HepG2 (cell line): ENCODE measurements around the gene CMTM3. TPM values are rescaled to one million over a fixed set of nuclear protein-coding genes. Genes with fewer than 3 reads are reported as not detected.

Source experiments
- ARHGAP35 ChIP-seq: sonication (generic); formaldehyde crosslinking; IDR thresholded peaks from 2 replicates; pipeline ENCODE4 v1.9.0; 2022; ENCODE audit warnings: mild to moderate bottlenecking, inconsistent platforms, moderate library complexity, missing genetic modification reagents, borderline replicate concordance
- CHD2 ChIP-seq: IDR thresholded peaks from 2 replicates; pipeline ENCODE4 v1.6.1; 2011; ENCODE audit warnings: low read depth, low read length, improper control_type of control experiment
- GATAD1 ChIP-seq: IDR thresholded peaks from 2 replicates; pipeline ENCODE4 v1.6.1; 2016; ENCODE audit warnings: missing genetic modification reagents, missing compliant biosample characterization
- KDM6A ChIP-seq: IDR thresholded peaks from 2 replicates; pipeline ENCODE4 v1.6.1; 2016; ENCODE audit warnings: low read depth
- MBNL3 ChIP-seq: fragments of 250-450 bp; sonication (Bioruptor Pico); conservative IDR thresholded peaks from 2 replicates; pipeline ENCODE4 v1.8.0; 2022; ENCODE audit warnings: mild to moderate bottlenecking, inconsistent platforms
- NFE2L1 ChIP-seq: sonication (generic); formaldehyde crosslinking; IDR thresholded peaks from 2 replicates; pipeline ENCODE4 v1.4.0; 2020; ENCODE audit warnings: missing genetic modification reagents, mild to moderate bottlenecking, borderline replicate concordance
- NFYC ChIP-seq: IDR thresholded peaks from 2 replicates; pipeline ENCODE4 v1.6.1; 2016; ENCODE audit warnings: missing genetic modification reagents, missing compliant biosample characterization
- RNF2 ChIP-seq: fragments of 450-650 bp; conservative IDR thresholded peaks from 2 replicates; pipeline ENCODE4 v1.6.1; 2016; ENCODE audit warnings: low read depth
- SALL1 ChIP-seq: sonication (generic); formaldehyde crosslinking; IDR thresholded peaks from 2 replicates; pipeline ENCODE4 v1.8.0; 2022; ENCODE audit warnings: mild to moderate bottlenecking, missing genetic modification reagents
- SYNCRIP ChIP-seq: fragments of 200-400 bp; formaldehyde crosslinking; IDR thresholded peaks from 2 replicates; pipeline ENCODE4 v1.6.1; 2018; ENCODE audit warnings: mild to moderate bottlenecking, low read depth, low read length; ENCODE audit not compliant: insufficient read depth
- YY1 ChIP-seq: IDR thresholded peaks from 2 replicates; pipeline ENCODE4 v1.6.1; 2011; ENCODE audit warnings: low read length, low read depth, moderate library complexity, mild to moderate bottlenecking; ENCODE audit not compliant: insufficient read depth, insufficient replicate concordance
- ZFP90 ChIP-seq: sonication (generic); formaldehyde crosslinking; IDR thresholded peaks from 2 replicates; pipeline ENCODE4 v1.8.0; 2022; ENCODE audit warnings: missing genetic modification reagents, mild to moderate bottlenecking, inconsistent platforms, borderline replicate concordance
- ZNF546 ChIP-seq: sonication (generic); formaldehyde crosslinking; conservative IDR thresholded peaks from 2 replicates; pipeline ENCODE4 v1.8.1; 2023; ENCODE audit warnings: mild to moderate bottlenecking, missing genetic modification reagents
- ZNF709 ChIP-seq: sonication (generic); formaldehyde crosslinking; IDR thresholded peaks from 2 replicates; pipeline ENCODE4 v1.5.0; 2020; ENCODE audit warnings: mild to moderate bottlenecking, missing genetic modification reagents
- polyA plus RNA-seq, 8 experiments: library from polyadenylated mRNA; depleted of rRNA in 3 of 8; stranded (reverse) in 7 of 8; unstranded in 1 of 8; fragments of >200 nt; fragmentation: Illumina TruSeq in 4 of 8; extraction: Trizol in 4 of 8; gene quantifications; 2 replicates each; pipeline versions ENCODE4 v1.2.1 to v1.2.3, GENCODE V29; 2011 to 2016; ENCODE audit warnings: low read depth in 4 of 8, missing spikeins in 1 of 8, mixed read lengths in 1 of 8; ENCODE audit not compliant: insufficient read depth in 1 of 8
- total RNA-seq, 5 experiments: library from RNA; depleted of rRNA; stranded (reverse); fragments of >200 nt; fragmentation: Illumina TruSeq; extraction: Trizol; gene quantifications; 2 replicates each; pipeline ENCODE4 v1.2.3, GENCODE V29; 2016; ENCODE audit warnings: low read depth in 1 of 5
- TF ChIP-seq, protein P1 (sequence below): sonication (generic); formaldehyde crosslinking; conservative IDR thresholded peaks from 2 replicates; pipeline ENCODE4 v1.8.0; 2022; ENCODE audit warnings: mild to moderate bottlenecking, moderate library complexity, missing genetic modification reagents
- TF ChIP-seq, protein P2 (sequence below): sonication (generic); formaldehyde crosslinking; IDR thresholded peaks from 2 replicates; pipeline ENCODE4 v1.5.1; 2020; ENCODE audit warnings: mild to moderate bottlenecking, missing genetic modification reagents, moderate library complexity
- TF ChIP-seq, protein P3 (sequence below): sonication (generic); formaldehyde crosslinking; IDR thresholded peaks from 2 replicates; pipeline ENCODE4 v1.8.1; 2023; ENCODE audit warnings: mild to moderate bottlenecking, missing genetic modification reagents, borderline replicate concordance
- TF ChIP-seq, protein P4 (sequence below): sonication (generic); formaldehyde crosslinking; IDR thresholded peaks from 2 replicates; pipeline ENCODE4 v1.5.0; 2020; ENCODE audit warnings: missing genetic modification reagents
- TF ChIP-seq, protein P5 (sequence below): sonication (generic); formaldehyde crosslinking; IDR thresholded peaks from 2 replicates; pipeline ENCODE4 v1.4.0; 2020; ENCODE audit warnings: missing genetic modification reagents
- TF ChIP-seq, protein P6 (sequence below): sonication (generic); formaldehyde crosslinking; IDR thresholded peaks from 2 replicates; pipeline ENCODE4 v1.5.0; 2020; ENCODE audit warnings: mild to moderate bottlenecking, missing genetic modification reagents, borderline replicate concordance

CMTM3 gene
- total and polyA plus RNA-seq, 2 of the 13 experiments (the other 11 are each of a cell fraction or from before 2014, with no cell fraction given) = 29.2 to 48.7 TPM

DNA sequence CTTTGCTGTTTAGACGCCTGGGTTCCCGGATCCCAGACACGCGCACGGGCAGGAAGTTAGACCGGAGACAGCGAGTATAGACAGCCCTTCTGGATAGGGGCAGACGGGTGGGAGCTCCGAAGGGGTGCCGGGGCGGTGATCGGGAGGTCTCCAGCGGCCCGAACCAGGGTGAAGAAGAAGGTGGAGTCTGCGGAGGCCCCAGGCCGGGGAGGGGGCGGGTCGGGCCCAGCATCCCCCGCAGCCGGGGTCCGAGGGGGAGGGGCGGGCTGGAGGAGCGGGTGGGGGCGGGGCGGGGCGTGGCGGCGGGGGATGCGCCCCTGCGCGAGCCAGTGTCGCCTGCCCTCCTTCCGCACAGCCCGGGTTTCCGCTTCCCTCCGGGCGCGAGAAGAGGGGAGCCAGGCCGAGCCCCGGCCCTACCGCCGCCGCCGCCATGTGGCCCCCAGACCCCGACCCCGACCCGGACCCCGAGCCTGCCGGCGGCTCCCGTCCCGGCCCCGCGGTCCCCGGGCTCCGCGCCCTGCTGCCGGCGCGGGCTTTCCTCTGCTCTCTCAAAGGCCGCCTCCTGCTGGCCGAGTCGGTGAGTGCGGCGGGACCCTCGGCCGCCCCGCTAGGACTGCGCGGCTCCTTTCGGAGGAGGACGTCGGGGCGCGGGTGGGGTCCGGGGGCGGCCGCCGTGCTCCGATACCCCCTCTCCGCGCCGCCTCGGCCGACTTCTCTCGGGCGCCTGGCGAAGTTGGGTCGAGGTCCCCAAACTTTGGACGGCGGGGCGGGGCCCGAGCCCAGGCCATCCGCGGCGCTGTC, at the start of gene CMTM3 (continued):
- TF ChIP-seq, protein P1, sequence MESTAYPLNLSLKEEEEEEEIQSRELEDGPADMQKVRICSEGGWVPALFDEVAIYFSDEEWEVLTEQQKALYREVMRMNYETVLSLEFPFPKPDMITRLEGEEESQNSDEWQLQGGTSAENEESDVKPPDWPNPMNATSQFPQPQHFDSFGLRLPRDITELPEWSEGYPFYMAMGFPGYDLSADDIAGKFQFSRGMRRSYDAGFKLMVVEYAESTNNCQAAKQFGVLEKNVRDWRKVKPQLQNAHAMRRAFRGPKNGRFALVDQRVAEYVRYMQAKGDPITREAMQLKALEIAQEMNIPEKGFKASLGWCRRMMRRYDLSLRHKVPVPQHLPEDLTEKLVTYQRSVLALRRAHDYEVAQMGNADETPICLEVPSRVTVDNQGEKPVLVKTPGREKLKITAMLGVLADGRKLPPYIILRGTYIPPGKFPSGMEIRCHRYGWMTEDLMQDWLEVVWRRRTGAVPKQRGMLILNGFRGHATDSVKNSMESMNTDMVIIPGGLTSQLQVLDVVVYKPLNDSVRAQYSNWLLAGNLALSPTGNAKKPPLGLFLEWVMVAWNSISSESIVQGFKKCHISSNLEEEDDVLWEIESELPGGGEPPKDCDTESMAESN (CRISPR knock-in tag) = 0 out of 2 replicates have a peak, but pooled peaks have one; percentile 1
- TF ChIP-seq SALL1 (CRISPR knock-in tag) (no peak), SYNCRIP (no peak), NFYC (CRISPR knock-in tag) (no peak), YY1 (no peak), ZFP90 (CRISPR knock-in tag) (no peak), KDM6A (CRISPR knock-in tag) (no peak), ZNF709 (CRISPR knock-in tag) (no peak), CHD2 (no peak), ARHGAP35 (no peak), ZNF546 (CRISPR knock-in tag) (no peak; the same call in 1 of the 2 replicates), GATAD1 (CRISPR knock-in tag) (no peak), NFE2L1 (CRISPR knock-in tag) (no peak), RNF2 (no peak), MBNL3 (no peak)
- TF ChIP-seq, protein P2, sequence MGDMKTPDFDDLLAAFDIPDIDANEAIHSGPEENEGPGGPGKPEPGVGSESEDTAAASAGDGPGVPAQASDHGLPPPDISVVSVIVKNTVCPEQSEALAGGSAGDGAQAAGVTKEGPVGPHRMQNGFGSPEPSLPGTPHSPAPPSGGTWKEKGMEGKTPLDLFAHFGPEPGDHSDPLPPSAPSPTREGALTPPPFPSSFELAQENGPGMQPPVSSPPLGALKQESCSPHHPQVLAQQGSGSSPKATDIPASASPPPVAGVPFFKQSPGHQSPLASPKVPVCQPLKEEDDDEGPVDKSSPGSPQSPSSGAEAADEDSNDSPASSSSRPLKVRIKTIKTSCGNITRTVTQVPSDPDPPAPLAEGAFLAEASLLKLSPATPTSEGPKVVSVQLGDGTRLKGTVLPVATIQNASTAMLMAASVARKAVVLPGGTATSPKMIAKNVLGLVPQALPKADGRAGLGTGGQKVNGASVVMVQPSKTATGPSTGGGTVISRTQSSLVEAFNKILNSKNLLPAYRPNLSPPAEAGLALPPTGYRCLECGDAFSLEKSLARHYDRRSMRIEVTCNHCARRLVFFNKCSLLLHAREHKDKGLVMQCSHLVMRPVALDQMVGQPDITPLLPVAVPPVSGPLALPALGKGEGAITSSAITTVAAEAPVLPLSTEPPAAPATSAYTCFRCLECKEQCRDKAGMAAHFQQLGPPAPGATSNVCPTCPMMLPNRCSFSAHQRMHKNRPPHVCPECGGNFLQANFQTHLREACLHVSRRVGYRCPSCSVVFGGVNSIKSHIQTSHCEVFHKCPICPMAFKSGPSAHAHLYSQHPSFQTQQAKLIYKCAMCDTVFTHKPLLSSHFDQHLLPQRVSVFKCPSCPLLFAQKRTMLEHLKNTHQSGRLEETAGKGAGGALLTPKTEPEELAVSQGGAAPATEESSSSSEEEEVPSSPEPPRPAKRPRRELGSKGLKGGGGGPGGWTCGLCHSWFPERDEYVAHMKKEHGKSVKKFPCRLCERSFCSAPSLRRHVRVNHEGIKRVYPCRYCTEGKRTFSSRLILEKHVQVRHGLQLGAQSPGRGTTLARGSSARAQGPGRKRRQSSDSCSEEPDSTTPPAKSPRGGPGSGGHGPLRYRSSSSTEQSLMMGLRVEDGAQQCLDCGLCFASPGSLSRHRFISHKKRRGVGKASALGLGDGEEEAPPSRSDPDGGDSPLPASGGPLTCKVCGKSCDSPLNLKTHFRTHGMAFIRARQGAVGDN (CRISPR knock-in tag) = peak; percentile 11; the same call in 1 of the 2 replicates
- TF ChIP-seq, protein P3, sequence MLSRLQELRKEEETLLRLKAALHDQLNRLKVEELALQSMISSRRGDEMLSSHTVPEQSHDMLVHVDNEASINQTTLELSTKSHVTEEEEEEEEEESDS = no peak
- TF ChIP-seq, protein P4, sequence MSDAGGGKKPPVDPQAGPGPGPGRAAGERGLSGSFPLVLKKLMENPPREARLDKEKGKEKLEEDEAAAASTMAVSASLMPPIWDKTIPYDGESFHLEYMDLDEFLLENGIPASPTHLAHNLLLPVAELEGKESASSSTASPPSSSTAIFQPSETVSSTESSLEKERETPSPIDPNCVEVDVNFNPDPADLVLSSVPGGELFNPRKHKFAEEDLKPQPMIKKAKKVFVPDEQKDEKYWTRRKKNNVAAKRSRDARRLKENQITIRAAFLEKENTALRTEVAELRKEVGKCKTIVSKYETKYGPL (CRISPR knock-in tag) = no peak
- TF ChIP-seq, protein P5, sequence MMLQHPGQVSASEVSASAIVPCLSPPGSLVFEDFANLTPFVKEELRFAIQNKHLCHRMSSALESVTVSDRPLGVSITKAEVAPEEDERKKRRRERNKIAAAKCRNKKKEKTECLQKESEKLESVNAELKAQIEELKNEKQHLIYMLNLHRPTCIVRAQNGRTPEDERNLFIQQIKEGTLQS (CRISPR knock-in tag) = no peak
- TF ChIP-seq, protein P6, sequence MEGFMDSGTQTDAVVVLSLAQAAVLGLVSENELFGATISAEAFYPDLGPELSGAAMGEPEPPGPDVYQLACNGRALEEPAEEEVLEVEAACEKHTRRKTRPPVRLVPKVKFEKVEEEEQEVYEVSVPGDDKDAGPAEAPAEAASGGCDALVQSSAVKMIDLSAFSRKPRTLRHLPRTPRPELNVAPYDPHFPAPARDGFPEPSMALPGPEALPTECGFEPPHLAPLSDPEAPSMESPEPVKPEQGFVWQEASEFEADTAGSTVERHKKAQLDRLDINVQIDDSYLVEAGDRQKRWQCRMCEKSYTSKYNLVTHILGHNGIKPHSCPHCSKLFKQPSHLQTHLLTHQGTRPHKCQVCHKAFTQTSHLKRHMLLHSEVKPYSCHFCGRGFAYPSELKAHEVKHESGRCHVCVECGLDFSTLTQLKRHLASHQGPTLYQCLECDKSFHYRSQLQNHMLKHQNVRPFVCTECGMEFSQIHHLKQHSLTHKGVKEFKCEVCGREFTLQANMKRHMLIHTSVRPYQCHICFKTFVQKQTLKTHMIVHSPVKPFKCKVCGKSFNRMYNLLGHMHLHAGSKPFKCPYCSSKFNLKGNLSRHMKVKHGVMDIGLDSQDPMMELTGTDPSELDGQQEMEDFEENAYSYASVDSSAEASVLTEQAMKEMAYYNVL (CRISPR knock-in tag) = no peak; the same call in 1 of the 2 replicates
